HepG2 (cell line): Measurements from ENCODE around the gene KPNA3. TPM values are rescaled to one million over a fixed set of nuclear protein-coding genes. Genes with fewer than 3 reads are reported as not detected.

Experiments
- ATAC-seq: fragments of 200-7000 bp; cut with Tn5 transposase; 3 replicates; pipeline ENCODE4 v1.9.1; 2020; ENCODE audit warnings: mild to moderate bottlenecking, moderate library complexity
- BruUV-seq: library from RNA; stranded (reverse); fragments of 400-500 nt; replicated peaks from 2 replicates; lab custom pipeline; 2021; lab: Mats Ljungman, UMichigan
- CTCF ChIA-PET: fragments of 300-600 bp; formaldehyde crosslinking; extraction: SDS; loops from one replicate; lab custom pipeline; 2021; ENCODE audit warnings: low total read pairs, inconsistent platforms, low intra/inter-chr PET ratio; lab: Yijun Ruan, JAX
- POLR2A ChIA-PET: fragments of 350-600 bp; sonication (Branson Sonifier 250); formaldehyde crosslinking; loops from one replicate; lab custom pipeline; 2020; ENCODE audit warnings: antibody characterized with exemption, inconsistent platforms; lab: Yijun Ruan, JAX
- DNase-seq: peaks from one replicate; pipeline ENCODE4 v3.0.0-alpha.2; 2015; ENCODE audit warnings: low spot score
- FAIRE-seq: peaks from 3 replicates; lab custom pipeline; 2011; peaks lifted over from hg19 to GRCh38; lab: Jason Lieb, UNC
- H2AFZ ChIP-seq: one replicate; pipeline ENCODE4 v1.6.1; 2011; ENCODE audit warnings: low read length, inconsistent platforms
- H3K27ac ChIP-seq: fragments of 300-600 bp; 3 replicates; pipeline ENCODE4 v1.8.0; 2011; ENCODE audit warnings: mixed run types, mild to moderate bottlenecking, mixed read lengths, low read length, inconsistent platforms; ENCODE audit not compliant: insufficient read depth; ENCODE audit errors: extremely low read length
- H3K27me3 ChIP-seq, 2 experiments: fragments of 200-600 bp in 1 of 2; 2 replicates in 1 of 2; 3 replicates in 1 of 2; pipeline versions ENCODE4 v1.6.0 to v1.8.0; 2011; ENCODE audit warnings: low read length in 2 of 2, mild to moderate bottlenecking in 2 of 2, moderate library complexity in 2 of 2, inconsistent platforms in 1 of 2; ENCODE audit not compliant: insufficient read depth in 2 of 2, control insufficient read depth in 1 of 2
- H3K36me3 ChIP-seq, 2 experiments: fragments of 200-600 bp in 1 of 2; replicated peaks in 1 of 2; 2 replicates in 1 of 2; 3 replicates in 1 of 2; pipeline versions ENCODE4 v1.5.1 to v1.8.0; 2011; ENCODE audit warnings: low read length in 2 of 2, inconsistent platforms in 1 of 2; ENCODE audit not compliant: insufficient read depth in 2 of 2, control insufficient read depth in 1 of 2
- H3K4me1 ChIP-seq: 2 replicates; pipeline ENCODE4 v1.5.1; 2012; ENCODE audit warnings: low read length, inconsistent platforms; ENCODE audit not compliant: insufficient read depth
- H3K4me2 ChIP-seq: 2 replicates; pipeline ENCODE4 v1.6.0; 2011; ENCODE audit warnings: low read depth, low read length, inconsistent platforms
- H3K4me3 ChIP-seq, 3 experiments: fragments of 200-600 bp in 1 of 3; sonication (generic), shearing (Covaris generic) in 1 of 3; replicated peaks in 1 of 3; 2 replicates each; pipeline ENCODE4 v1.5.1; 2011 to 2016; ENCODE audit warnings: low read length in 3 of 3, inconsistent platforms in 2 of 3, low read depth in 2 of 3, mild to moderate bottlenecking in 2 of 3, control low read depth in 1 of 3, mixed read lengths in 1 of 3; ENCODE audit not compliant: insufficient read depth in 1 of 3
- H3K79me2 ChIP-seq: one replicate; pipeline ENCODE4 v1.6.1; 2011; ENCODE audit warnings: low read length, inconsistent platforms; ENCODE audit not compliant: insufficient read depth
- H3K9ac ChIP-seq: 2 replicates; pipeline ENCODE4 v1.6.0; 2011; ENCODE audit warnings: mild to moderate bottlenecking, low read depth, low read length, inconsistent platforms; ENCODE audit not compliant: insufficient read depth
- H3K9me3 ChIP-seq: 2 replicates; pipeline ENCODE4 v1.5.1; 2012; ENCODE audit warnings: mild to moderate bottlenecking, low read length
- H4K20me1 ChIP-seq: 2 replicates; pipeline ENCODE4 v1.6.0; 2011; ENCODE audit warnings: inconsistent platforms, mild to moderate bottlenecking, low read length, moderate library complexity; ENCODE audit not compliant: insufficient read depth
- ATF7 ChIP-seq, 2 experiments: fragments of 450-650 bp in 1 of 2; sonication (generic) in 1 of 2; formaldehyde crosslinking in 1 of 2; IDR thresholded peaks; 2 replicates each; pipeline versions ENCODE4 v1.4.0 to v1.6.1; 2016 to 2020; ENCODE audit warnings: antibody characterized with exemption in 1 of 2, mild to moderate bottlenecking in 1 of 2, missing genetic modification reagents in 1 of 2
- CREB1 ChIP-seq, 2 experiments: fragments of 450-650 bp in 1 of 2; IDR thresholded peaks; 2 replicates each; pipeline ENCODE4 v1.6.1; 2016 to 2017; ENCODE audit warnings: control low read depth in 1 of 2, mild to moderate bottlenecking in 1 of 2, missing compliant biosample characterization in 1 of 2, missing genetic modification characterization in 1 of 2
- FOSL2 ChIP-seq: sonication (generic); formaldehyde crosslinking; IDR thresholded peaks from 2 replicates; pipeline ENCODE4 v1.4.0; 2020; ENCODE audit warnings: missing genetic modification reagents
- GATAD2A ChIP-seq: IDR thresholded peaks from 2 replicates; pipeline ENCODE4 v1.6.1; 2016
- NFE2L2 ChIP-seq: fragments of 150-350 bp; IDR thresholded peaks from 2 replicates; pipeline ENCODE4 v1.6.1; 2014; ENCODE audit warnings: low read length
- NR2F6 ChIP-seq, 2 experiments: IDR thresholded peaks; 2 replicates each; pipeline ENCODE4 v1.6.1; 2016; ENCODE audit warnings: antibody characterized with exemption in 1 of 2, mild to moderate bottlenecking in 1 of 2
- PBX3 ChIP-seq: sonication (generic); formaldehyde crosslinking; IDR thresholded peaks from 2 replicates; pipeline ENCODE4 v1.8.1; 2023; ENCODE audit warnings: missing genetic modification reagents, inconsistent platforms, borderline replicate concordance
- POGZ ChIP-seq: sonication (generic); formaldehyde crosslinking; IDR thresholded peaks from 2 replicates; pipeline ENCODE4 v1.4.0; 2020; ENCODE audit warnings: mild to moderate bottlenecking, missing genetic modification reagents
- RFXAP ChIP-seq: sonication (generic); formaldehyde crosslinking; IDR thresholded peaks from 2 replicates; pipeline ENCODE4 v1.4.0; 2020; ENCODE audit warnings: missing genetic modification reagents, borderline replicate concordance
- ZBTB21 ChIP-seq: sonication (generic); formaldehyde crosslinking; IDR thresholded peaks from 2 replicates; pipeline ENCODE4 v1.4.0; 2020; ENCODE audit warnings: missing genetic modification reagents
- ZBTB33 ChIP-seq: sonication (generic); formaldehyde crosslinking; IDR thresholded peaks from 2 replicates; pipeline ENCODE4 v1.4.0; 2020; ENCODE audit warnings: missing genetic modification reagents
- ZNF205 ChIP-seq: IDR thresholded peaks from 2 replicates; pipeline ENCODE4 v1.6.1; 2018; ENCODE audit warnings: missing biosample characterization, missing genetic modification reagents
- WGBS: methylation state at CpG from one replicate; pipeline ENCODE4 v1.1.6; 2017; ENCODE audit warnings: low lambda C conversion rate; 5-methylcytosine and 5-hydroxymethylcytosine counted together
- in situ Hi-C: cut with HindIII; loops from 2 replicates; pipeline ENCODE4 v1.10.0; 2017; ENCODE audit warnings: low pct_unique_long_range_greater_than_20kb; ENCODE audit not compliant: extremely low pct_ligation_motif_present
- intact Hi-C: fragments of 100-400 bp; cut with micrococcal nuclease; formaldehyde crosslinking; loops from one replicate; pipeline ENCODE4 v1.10.0; 2022; ENCODE audit not compliant: unreplicated experiment
- polyA plus RNA-seq, 8 experiments: library from polyadenylated mRNA; depleted of rRNA in 3 of 8; stranded (reverse) in 7 of 8; unstranded in 1 of 8; fragments of >200 nt; fragmentation: Illumina TruSeq in 4 of 8; extraction: Trizol in 4 of 8; gene quantifications; 2 replicates each; pipeline versions ENCODE4 v1.2.1 to v1.2.3, GENCODE V29; 2011 to 2016; ENCODE audit warnings: low read depth in 4 of 8, missing spikeins in 1 of 8, mixed read lengths in 1 of 8; ENCODE audit not compliant: insufficient read depth in 1 of 8
- total RNA-seq, 5 experiments: library from RNA; depleted of rRNA; stranded (reverse); fragments of >200 nt; fragmentation: Illumina TruSeq; extraction: Trizol; gene quantifications; 2 replicates each; pipeline ENCODE4 v1.2.3, GENCODE V29; 2016; ENCODE audit warnings: low read depth in 1 of 5
- TF ChIP-seq, protein P1 (sequence below): sonication (generic); formaldehyde crosslinking; IDR thresholded peaks from 2 replicates; pipeline ENCODE4 v1.4.0; 2020; ENCODE audit warnings: mild to moderate bottlenecking, missing genetic modification reagents
- TF ChIP-seq, protein P2 (sequence below): sonication (generic); formaldehyde crosslinking; conservative IDR thresholded peaks from 2 replicates; pipeline ENCODE4 v1.8.0; 2022; ENCODE audit warnings: mild to moderate bottlenecking, moderate library complexity, missing genetic modification reagents

KPNA3 gene
- total and polyA plus RNA-seq, 2 of the 13 experiments (the other 11 are each of a cell fraction or from before 2014, with no cell fraction given): 13.0 to 28.9 TPM

DNA sequence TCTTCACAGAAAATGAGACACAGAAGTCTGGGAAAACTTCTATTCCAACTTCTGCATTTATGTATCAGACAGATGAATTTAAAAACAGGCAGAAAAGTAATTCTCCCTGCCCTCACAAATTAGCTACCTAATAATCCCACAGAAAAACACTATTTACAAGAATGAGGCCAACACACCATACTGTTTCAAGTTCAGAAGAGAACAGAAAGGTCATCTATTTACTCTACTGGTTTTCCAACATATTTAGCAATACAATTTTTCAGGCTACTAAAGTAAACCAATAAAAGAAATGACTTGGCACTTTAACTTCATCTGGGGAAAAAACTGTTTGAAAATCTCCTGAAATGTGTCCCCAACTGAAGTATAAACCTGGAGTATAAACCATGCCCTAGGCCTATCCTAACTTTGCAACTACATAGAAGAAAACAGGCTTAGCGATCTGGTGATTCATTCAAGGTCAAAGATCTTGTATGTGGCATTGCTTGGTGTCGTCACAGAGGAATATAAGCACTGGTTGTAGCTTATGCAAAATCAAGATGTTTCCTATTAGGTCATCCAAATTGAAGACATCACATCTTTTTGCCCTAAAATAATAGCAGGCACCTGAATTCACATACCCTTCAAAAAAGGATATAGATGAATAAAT lies 81.1 kb downstream of the KPNA3 start:
- peak; percentile 60 for DNase-seq
- no TSS peak for BruUV-seq
- H3K36me3 ChIP-seq: peaks cover 2 to 9% of the 10 kb centered on the region in 2 experiments; a peak in 4 of 5 replicates
- TF ChIP-seq, protein P1, sequence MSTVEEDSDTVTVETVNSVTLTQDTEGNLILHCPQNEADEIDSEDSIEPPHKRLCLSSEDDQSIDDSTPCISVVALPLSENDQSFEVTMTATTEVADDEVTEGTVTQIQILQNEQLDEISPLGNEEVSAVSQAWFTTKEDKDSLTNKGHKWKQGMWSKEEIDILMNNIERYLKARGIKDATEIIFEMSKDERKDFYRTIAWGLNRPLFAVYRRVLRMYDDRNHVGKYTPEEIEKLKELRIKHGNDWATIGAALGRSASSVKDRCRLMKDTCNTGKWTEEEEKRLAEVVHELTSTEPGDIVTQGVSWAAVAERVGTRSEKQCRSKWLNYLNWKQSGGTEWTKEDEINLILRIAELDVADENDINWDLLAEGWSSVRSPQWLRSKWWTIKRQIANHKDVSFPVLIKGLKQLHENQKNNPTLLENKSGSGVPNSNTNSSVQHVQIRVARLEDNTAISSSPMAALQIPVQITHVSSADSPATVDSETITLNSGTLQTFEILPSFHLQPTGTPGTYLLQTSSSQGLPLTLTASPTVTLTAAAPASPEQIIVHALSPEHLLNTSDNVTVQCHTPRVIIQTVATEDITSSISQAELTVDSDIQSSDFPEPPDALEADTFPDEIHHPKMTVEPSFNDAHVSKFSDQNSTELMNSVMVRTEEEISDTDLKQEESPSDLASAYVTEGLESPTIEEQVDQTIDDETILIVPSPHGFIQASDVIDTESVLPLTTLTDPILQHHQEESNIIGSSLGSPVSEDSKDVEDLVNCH (CRISPR knock-in tag): no peak
- TF ChIP-seq RFXAP (CRISPR knock-in tag) (no peak), GATAD2A (CRISPR knock-in tag) (peak; percentile 29), ZBTB33 (CRISPR knock-in tag) (peak; percentile 74), NFE2L2 (peak; percentile 7; the same call in 1 of the 2 replicates), ATF7 (IDR thresholded peaks at IDR 0.05) (0 out of 2 replicates have a peak, but pooled peaks have one; percentile 14), ATF7 (CRISPR knock-in tag; IDR thresholded peaks at IDR 0.05) (no peak), PBX3 (no peak), POGZ (CRISPR knock-in tag) (0 out of 2 replicates have a peak, but pooled peaks have one; percentile 14), ZBTB21 (CRISPR knock-in tag) (peak; percentile 75; the same call in 1 of the 2 replicates), FOSL2 (CRISPR knock-in tag) (peak; percentile 79), NR2F6 (IDR thresholded peaks at IDR 0.05) (no peak; the same call in 1 of the 2 replicates), NR2F6 (CRISPR knock-in tag; IDR thresholded peaks at IDR 0.05) (peak; percentile 31; the same call in 1 of the 2 replicates), CREB1 (IDR thresholded peaks at IDR 0.05) (peak; percentile 36), CREB1 (CRISPR knock-in tag; IDR thresholded peaks at IDR 0.05) (no peak), ZNF205 (CRISPR knock-in tag) (peak; percentile 70; the same call in 1 of the 2 replicates)
- TF ChIP-seq, protein P2, sequence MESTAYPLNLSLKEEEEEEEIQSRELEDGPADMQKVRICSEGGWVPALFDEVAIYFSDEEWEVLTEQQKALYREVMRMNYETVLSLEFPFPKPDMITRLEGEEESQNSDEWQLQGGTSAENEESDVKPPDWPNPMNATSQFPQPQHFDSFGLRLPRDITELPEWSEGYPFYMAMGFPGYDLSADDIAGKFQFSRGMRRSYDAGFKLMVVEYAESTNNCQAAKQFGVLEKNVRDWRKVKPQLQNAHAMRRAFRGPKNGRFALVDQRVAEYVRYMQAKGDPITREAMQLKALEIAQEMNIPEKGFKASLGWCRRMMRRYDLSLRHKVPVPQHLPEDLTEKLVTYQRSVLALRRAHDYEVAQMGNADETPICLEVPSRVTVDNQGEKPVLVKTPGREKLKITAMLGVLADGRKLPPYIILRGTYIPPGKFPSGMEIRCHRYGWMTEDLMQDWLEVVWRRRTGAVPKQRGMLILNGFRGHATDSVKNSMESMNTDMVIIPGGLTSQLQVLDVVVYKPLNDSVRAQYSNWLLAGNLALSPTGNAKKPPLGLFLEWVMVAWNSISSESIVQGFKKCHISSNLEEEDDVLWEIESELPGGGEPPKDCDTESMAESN (CRISPR knock-in tag): no peak
- TF ChIP-seq, all 625 proteins: peak for 10
- Histone ChIP-seq H2AFZ (no peak overlapping the region), H4K20me1 (no peaks in the 10 kb centered on the region), H3K27ac (peak overlapping the region; percentile 23), H3K79me2 (no peaks in the 10 kb centered on the region), H3K9me3 (peaks cover 7% of the 10 kb centered on the region; the same call in 1 of the 2 replicates), H3K4me3 (no peak overlapping the region), H3K4me1 (peaks cover 19% of the 10 kb centered on the region), H3K9ac (no peak overlapping the region), H3K27me3 (no peaks in the 10 kb centered on the region; a peak in 1 of 5 replicates), H3K4me2 (no peak overlapping the region)
- POLR2A ChIA-PET: interaction anchor here (0.9 to 2.2 kb wide), 3 partner anchors 20 to 81 kb away, joined by 3 to 13 read pairs (median 7); partner anchors contain the start of genes EBPL and KPNA3
- in situ Hi-C loops (no loop called here), intact Hi-C loops (no loop called here)
- WGBS: 14% methylated on average over 2 of the region's 2 CpGs
- CTCF ChIA-PET: no interaction called here
- FAIRE-seq (no peak), ATAC-seq (peak; percentile 78)
